ENCODE data around the gene MED9. TPM values are rescaled to one million over a fixed set of nuclear protein-coding genes. Genes with fewer than 3 reads are reported as not detected.

MED9 gene
- total RNA-seq, 3 donors from 2014 or later (not counting 1 experiment from before 2014, with no cell fraction given) = 19.8 to 23.5 (median 22.3) TPM

DNA sequence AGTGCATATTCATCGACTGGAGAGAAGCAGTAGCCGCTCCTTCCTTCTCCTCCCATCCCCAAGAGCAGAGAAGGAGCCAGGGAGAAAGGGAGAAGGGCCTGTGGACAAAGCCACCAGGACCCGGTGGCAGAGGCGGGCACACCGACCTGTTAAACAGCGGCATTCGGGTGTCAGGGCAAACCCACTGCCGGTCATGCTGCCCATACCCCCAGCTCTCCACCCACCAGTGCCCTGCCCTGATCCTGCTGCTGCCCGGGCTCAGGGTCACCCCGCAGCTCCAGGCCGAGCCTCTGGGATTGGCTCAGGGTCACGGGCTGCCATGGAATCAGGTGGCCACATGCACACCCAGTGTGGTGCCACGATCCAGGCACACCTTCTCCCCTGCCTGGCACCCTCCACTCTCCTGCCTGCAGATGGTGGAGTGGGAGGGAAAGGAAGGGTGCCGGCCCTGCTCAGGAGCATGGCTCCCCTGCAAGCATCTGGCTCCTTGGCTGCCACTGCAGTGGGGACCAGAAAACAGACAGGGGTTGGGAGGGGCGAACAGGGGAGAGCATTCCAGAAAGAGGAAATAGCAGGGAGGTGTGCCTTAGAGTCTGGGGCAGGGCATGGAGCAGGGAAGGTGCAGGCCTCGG lies 37.7 kb downstream of the MED9 start:
- no peak for ATAC-seq
- TF ChIP-seq, protein P1, sequence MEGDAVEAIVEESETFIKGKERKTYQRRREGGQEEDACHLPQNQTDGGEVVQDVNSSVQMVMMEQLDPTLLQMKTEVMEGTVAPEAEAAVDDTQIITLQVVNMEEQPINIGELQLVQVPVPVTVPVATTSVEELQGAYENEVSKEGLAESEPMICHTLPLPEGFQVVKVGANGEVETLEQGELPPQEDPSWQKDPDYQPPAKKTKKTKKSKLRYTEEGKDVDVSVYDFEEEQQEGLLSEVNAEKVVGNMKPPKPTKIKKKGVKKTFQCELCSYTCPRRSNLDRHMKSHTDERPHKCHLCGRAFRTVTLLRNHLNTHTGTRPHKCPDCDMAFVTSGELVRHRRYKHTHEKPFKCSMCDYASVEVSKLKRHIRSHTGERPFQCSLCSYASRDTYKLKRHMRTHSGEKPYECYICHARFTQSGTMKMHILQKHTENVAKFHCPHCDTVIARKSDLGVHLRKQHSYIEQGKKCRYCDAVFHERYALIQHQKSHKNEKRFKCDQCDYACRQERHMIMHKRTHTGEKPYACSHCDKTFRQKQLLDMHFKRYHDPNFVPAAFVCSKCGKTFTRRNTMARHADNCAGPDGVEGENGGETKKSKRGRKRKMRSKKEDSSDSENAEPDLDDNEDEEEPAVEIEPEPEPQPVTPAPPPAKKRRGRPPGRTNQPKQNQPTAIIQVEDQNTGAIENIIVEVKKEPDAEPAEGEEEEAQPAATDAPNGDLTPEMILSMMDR (IDR thresholded peaks at IDR 0.05) = no peak
- no peak overlapping the region for H3K27ac ChIP-seq (ENCODE audit: low read length)
- H3K9me3 Mint-ChIP-seq = no peaks in the 10 kb centered on the region
- no peak overlapping the region for H3K4me3 ChIP-seq (ENCODE audit: low read length)
- no peak overlapping the region for H3K27ac Mint-ChIP-seq
- 95% methylated on average over 14 of the region's 16 CpGs for WGBS (ENCODE audit: insufficient coverage)
- H3K9me3 ChIP-seq (ENCODE audit: control insufficient read depth, insufficient read depth, low read length) = no peaks in the 10 kb centered on the region
- H3K27me3 Mint-ChIP-seq (ENCODE audit: low read depth in 2 of 2) = no peaks in the 10 kb centered on the region
- no peaks in the 10 kb centered on the region for H3K36me3 ChIP-seq (ENCODE audit: control insufficient read depth, insufficient read depth, low read length)
- no peak for DNase-seq
- intact Hi-C loops (cut with micrococcal nuclease) = no loop called here
- no peaks in the 10 kb centered on the region for H3K36me3 Mint-ChIP-seq
- H3K4me3 Mint-ChIP-seq = no peak overlapping the region
- no peaks in the 10 kb centered on the region for H3K4me1 ChIP-seq (ENCODE audit: control insufficient read depth, insufficient read depth, low read length)
- H3K4me1 Mint-ChIP-seq = peaks cover 0 to 16% of the 10 kb centered on the region in 2 donors
- no peaks in the 10 kb centered on the region for H3K27me3 ChIP-seq (ENCODE audit: control insufficient read depth, insufficient read depth, low read length)

DNA sequence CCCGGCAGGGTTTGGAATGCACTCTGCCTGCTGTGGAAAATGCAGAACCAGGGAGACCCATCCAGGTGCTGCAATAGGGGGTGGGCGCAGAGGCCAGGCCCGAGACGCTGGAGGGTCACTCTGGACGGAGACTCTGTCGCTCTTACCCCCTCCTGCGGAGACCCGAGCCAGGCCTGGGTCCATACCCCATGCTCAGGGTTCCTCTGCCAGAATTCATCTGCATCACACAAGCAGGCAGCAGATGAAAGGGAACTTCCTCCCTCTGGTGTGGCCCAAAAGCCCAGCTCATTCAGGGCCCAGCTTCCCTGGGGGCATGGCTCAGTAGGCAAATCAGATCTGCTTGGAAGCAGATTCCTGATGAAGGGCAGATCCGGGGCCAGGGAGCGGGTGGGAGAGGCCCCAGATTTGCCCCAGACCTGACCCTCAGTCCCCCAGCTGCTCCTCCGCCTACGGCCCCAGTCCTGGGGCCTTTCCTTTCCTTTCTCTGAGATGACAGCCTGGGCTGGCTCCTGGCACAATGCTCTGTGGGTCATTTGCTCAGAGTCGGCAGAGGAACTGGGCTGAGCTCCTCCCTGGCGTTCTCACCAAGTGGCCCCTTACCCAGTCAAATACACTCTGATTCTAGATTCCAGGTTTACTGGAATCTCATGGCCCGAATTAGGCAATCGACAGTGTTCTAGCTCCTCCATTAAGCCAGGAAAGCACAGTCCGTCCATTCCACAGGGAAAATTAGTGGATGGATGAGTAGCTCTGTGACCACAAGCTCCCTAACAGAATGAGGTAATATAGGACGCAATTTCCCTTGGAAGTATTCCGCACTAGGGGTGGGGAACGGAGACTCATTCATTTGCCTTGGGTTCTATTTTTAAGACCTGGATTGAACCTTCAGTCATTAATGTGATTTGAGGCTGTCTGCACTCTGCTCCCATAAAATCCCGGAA lies 38.5 kb downstream of the MED9 start:
- Mint-ChIP-seq H3K27ac (no peak overlapping the region), H3K27me3 (ENCODE audit: low read depth in 2 of 2) (no peaks in the 10 kb centered on the region), H3K4me1 (peaks cover 0 to 11% of the 10 kb centered on the region in 2 donors), H3K36me3 (no peaks in the 10 kb centered on the region), H3K9me3 (no peaks in the 10 kb centered on the region), H3K4me3 (no peak overlapping the region)
- ATAC-seq (no peak), DNase-seq (no peak)
- Histone ChIP-seq H3K36me3 (ENCODE audit: control insufficient read depth, insufficient read depth, low read length) (no peaks in the 10 kb centered on the region), H3K4me3 (ENCODE audit: low read length) (no peak overlapping the region), H3K4me1 (ENCODE audit: control insufficient read depth, insufficient read depth, low read length) (no peaks in the 10 kb centered on the region), H3K27me3 (ENCODE audit: control insufficient read depth, insufficient read depth, low read length) (no peaks in the 10 kb centered on the region), H3K27ac (ENCODE audit: low read length) (no peak overlapping the region), H3K9me3 (ENCODE audit: control insufficient read depth, insufficient read depth, low read length) (no peaks in the 10 kb centered on the region)
- 94% methylated on average over 21 of the region's 21 CpGs for WGBS (ENCODE audit: insufficient coverage)
- intact Hi-C loops (cut with micrococcal nuclease) = no loop called here
- TF ChIP-seq, protein P1 (IDR thresholded peaks at IDR 0.05) = no peak

DNA sequence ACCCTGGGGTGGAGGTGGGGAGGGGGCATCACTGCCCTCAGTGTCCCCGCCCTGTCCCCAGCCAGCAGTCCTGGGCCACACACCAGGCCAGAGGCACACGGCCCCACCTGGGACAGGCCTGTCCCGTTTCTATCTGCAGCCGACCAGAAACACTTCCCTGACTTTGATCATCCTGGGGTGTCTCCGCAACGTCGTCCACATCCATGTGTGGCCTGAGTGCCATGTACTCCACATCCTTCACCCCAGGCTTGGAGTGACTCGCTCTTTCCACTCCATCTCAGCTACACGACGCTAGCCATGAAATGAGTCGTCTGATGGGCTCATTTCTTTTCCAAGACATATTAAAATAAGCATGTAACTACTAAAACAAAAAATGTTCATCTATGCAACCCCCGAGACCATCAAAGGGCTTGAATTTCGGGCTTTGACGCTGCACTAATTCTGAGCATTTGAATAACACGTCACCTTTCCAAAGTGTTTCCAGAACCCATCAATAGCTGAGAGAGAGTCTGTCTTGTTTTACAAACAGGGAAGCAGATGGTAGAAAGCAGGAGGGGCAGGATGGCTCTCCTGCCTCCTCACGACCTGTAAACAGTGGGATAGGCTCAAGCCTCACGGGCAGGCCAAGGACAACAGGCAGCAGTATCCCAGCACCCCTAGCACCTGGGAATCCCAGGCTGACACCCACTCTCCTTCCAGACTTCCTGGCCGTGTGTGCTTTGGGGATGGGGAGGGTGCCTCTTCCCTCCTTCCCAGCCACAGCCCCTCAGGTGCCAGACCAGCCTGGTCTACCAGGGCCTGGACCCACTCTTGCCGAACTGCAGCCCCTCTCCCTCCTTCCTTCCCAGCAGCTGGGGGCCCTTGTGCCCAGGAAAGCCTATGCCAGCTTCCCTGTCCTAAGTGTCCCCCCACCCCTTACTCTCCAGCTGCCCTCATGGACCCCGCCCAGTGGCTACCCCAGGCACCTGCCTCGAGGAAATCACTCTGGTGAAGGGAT lies 39.4 kb downstream of the MED9 start:
- ATAC-seq = no peak
- H3K27ac Mint-ChIP-seq = no peak overlapping the region
- no peaks in the 10 kb centered on the region for H3K9me3 ChIP-seq (ENCODE audit: control insufficient read depth, insufficient read depth, low read length)

More for the DNA sequence above, 39.4 kb downstream of the MED9 start:
- intact Hi-C loops (cut with micrococcal nuclease) = no loop called here
- Histone ChIP-seq H3K27ac (ENCODE audit: low read length) (no peak overlapping the region), H3K4me1 (ENCODE audit: control insufficient read depth, insufficient read depth, low read length) (no peaks in the 10 kb centered on the region), H3K4me3 (ENCODE audit: low read length) (no peak overlapping the region), H3K36me3 (ENCODE audit: control insufficient read depth, insufficient read depth, low read length) (no peaks in the 10 kb centered on the region), H3K27me3 (ENCODE audit: control insufficient read depth, insufficient read depth, low read length) (no peaks in the 10 kb centered on the region)
- Mint-ChIP-seq H3K36me3 (no peaks in the 10 kb centered on the region), H3K9me3 (no peaks in the 10 kb centered on the region), H3K27me3 (ENCODE audit: low read depth in 2 of 2) (no peaks in the 10 kb centered on the region), H3K4me3 (no peak overlapping the region), H3K4me1 (peaks cover 0 to under 1% of the 10 kb centered on the region in 2 donors)
- 87% methylated on average over 21 of the region's 21 CpGs for WGBS (ENCODE audit: insufficient coverage)
- TF ChIP-seq, protein P1 (IDR thresholded peaks at IDR 0.05) = no peak
- DNase-seq = no peak
